Prostate gland (tissue), 2 donors: ENCODE data around the gene TBCK.

Experiments
- POLR2A ChIP-seq: fragments of 450-650 bp; IDR thresholded peaks from one replicate; pipeline ENCODE4 v1.6.1; 2016; ENCODE audit warnings: antibody characterized with exemption, mild to moderate bottlenecking
- TF ChIP-seq, protein P1 (sequence below), 4 experiments: fragments of 200-600 bp in 2 of 4; fragments of 450-650 bp in 2 of 4; sonication (generic) in 2 of 4; IDR thresholded peaks; 1 replicate in 3 of 4; 2 replicates in 1 of 4; pipeline ENCODE4 v1.5.1; 2016 to 2019; ENCODE audit warnings: antibody characterized with exemption in 4 of 4, mild to moderate bottlenecking in 2 of 4, moderate library complexity in 2 of 4

DNA sequence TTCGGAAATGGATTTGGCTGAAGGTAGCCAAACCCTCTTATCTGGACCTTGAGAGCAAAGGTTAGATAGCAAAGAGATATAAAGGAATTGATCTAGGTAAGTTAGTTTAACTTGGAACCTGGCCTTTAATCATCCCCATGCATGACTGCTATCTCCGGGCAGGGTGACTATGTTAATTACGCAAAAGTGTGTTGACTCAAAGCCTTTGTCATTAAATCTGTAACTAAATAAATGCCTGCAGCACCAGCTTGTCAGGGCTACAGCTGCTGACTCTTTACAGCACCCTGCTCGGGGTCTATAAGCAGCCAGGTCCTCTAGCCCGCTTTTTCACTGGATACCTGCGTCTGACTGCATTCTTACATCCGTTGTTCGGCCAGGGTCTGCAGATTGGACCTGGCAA, 201.7 kb downstream of the TBCK start:
- no peak for TF ChIP-seq POLR2A
- TF ChIP-seq, protein P1, sequence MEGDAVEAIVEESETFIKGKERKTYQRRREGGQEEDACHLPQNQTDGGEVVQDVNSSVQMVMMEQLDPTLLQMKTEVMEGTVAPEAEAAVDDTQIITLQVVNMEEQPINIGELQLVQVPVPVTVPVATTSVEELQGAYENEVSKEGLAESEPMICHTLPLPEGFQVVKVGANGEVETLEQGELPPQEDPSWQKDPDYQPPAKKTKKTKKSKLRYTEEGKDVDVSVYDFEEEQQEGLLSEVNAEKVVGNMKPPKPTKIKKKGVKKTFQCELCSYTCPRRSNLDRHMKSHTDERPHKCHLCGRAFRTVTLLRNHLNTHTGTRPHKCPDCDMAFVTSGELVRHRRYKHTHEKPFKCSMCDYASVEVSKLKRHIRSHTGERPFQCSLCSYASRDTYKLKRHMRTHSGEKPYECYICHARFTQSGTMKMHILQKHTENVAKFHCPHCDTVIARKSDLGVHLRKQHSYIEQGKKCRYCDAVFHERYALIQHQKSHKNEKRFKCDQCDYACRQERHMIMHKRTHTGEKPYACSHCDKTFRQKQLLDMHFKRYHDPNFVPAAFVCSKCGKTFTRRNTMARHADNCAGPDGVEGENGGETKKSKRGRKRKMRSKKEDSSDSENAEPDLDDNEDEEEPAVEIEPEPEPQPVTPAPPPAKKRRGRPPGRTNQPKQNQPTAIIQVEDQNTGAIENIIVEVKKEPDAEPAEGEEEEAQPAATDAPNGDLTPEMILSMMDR (IDR thresholded peaks at IDR 0.05) = no peak
